H1 (cell line): ENCODE measurements around the gene C12orf43. TPM values are rescaled to one million over a fixed set of nuclear protein-coding genes. Genes with fewer than 3 reads are reported as not detected.

Experiments used
- GTF2F1 ChIP-seq: IDR thresholded peaks from 2 replicates; pipeline ENCODE4 v1.6.1; 2012; ENCODE audit warnings: low read depth, low read length, improper control_type of control experiment, borderline replicate concordance
- KDM5A ChIP-seq: fragments of 200-600 bp; IDR thresholded peaks from 2 replicates; pipeline ENCODE4 v1.7.1; 2012; ENCODE audit warnings: mild to moderate bottlenecking, low read length, inconsistent platforms, mixed read lengths
- TAF1 ChIP-seq: IDR thresholded peaks from 2 replicates; pipeline ENCODE4 v1.6.1; 2011; ENCODE audit warnings: mild to moderate bottlenecking, low read depth, low read length
- ZNF274 ChIP-seq: IDR thresholded peaks from 2 replicates; pipeline ENCODE4 v1.7.0; 2012; ENCODE audit warnings: low read length, borderline replicate concordance; ENCODE audit errors: extremely low read depth
- polyA plus RNA-seq, 7 experiments: library from polyadenylated mRNA; depleted of rRNA in 3 of 7; stranded (reverse) in 5 of 7; unstranded in 2 of 7; fragments of >200 nt in 5 of 7; fragments of 200-250 nt in 2 of 7; gene quantifications; 1 replicate in 5 of 7; 2 replicates in 1 of 7; 4 replicates in 1 of 7; pipeline versions ENCODE4 v1.2.1 to v1.2.3, GENCODE V29; 2011 to 2013; ENCODE audit warnings: missing spikeins in 2 of 7, mixed read lengths in 2 of 7
- total RNA-seq: library from RNA; stranded (reverse); fragmentation: NEBNext Ultra II Directional; extraction: Animal tissue kit (Norgen Biotek cat#: 25700); gene quantifications from 2 replicates; pipeline ENCODE4 v1.2.1, GENCODE V29; 2021

C12orf43 gene
- total and polyA plus RNA-seq, 2 of the 8 experiments (the other 6 are each of a cell fraction or from before 2014, with no cell fraction given): 9.2 to 22.3 TPM

DNA sequence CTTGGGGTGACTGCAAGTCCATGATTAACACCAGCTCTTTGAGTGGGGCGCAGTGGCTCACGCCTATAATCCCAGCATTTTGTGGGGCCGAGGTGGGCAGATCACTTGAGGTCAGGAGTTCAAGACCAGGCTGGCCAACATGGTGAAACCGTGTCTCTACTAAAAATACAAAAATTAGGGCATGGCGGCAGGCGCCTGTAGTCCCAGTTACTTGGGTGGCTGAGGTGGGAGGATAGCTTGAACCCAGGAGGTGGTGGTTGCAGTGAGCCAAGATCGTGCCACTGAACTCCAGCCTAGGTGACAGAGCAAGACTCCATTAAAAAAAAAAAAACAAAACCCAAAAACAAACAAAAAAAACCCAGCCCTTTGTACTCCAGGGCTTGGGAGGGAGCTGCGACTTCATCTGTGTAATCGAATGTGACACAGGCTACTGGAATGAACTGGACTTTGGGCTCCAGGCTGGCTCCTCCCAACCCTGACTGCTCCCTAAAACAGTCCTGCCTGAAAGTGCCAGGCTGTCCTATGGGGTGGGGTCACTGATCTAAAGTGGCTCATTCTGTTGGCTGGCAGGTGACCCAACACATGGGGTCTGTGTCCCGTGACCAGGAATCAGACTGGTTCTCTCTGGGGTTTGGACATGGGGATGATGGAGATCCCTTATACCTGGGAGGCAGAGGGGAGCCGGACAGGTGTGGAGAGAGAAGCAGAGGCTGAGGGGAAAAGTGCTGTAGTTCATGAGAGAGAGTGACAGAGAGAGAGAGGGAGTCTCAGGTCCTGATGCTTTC is 9.3 kb upstream of the C12orf43 start (continued):
- no peak for TF ChIP-seq ZNF274
- no peak for TF ChIP-seq TAF1
- no peak for TF ChIP-seq KDM5A
- TF ChIP-seq GTF2F1: no peak
- TF ChIP-seq, all 59 proteins: peak for 0
